Measurements from ENCODE around the gene DEDD.
A peak's percentile ranks its signal among the peaks of the same experiment; 100 is the strongest.
"Not testable (repeated sequence)": the region's sequence is repeated elsewhere in the genome, so short reads cannot be mapped to it uniquely, and the experiment has no call there.

Gene DEDD

GRCh38 chr1:161127649-161128048 lies 4.8 kb downstream of the DEDD start:
- no peak for TF ChIP-seq ZNF274 (IDR thresholded peaks at IDR 0.05; ENCODE audit: low read depth, low read length)

GRCh38 chr1:161122967-161123366 lies 9.5 kb downstream of the DEDD start:
- no peak for TF ChIP-seq ZNF274 (IDR thresholded peaks at IDR 0.05; ENCODE audit: low read depth, low read length)
- no peak overlapping the region for H3K4me3 ChIP-seq (ENCODE audit: low read length)

More at GRCh38 chr1:161127649-161128048, 4.8 kb downstream of the DEDD start:
- no peak overlapping the region for H3K4me3 ChIP-seq (ENCODE audit: low read length)

- no peak for TF ChIP-seq ZNF274 (IDR thresholded peaks at IDR 0.05; ENCODE audit: low read depth, low read length)
- no peak overlapping the region for H3K4me3 ChIP-seq (ENCODE audit: low read length)
These were observed 10.6 kb downstream of the DEDD start for GRCh38 chr1:161121834-161122233.

- H3K4me3 ChIP-seq (ENCODE audit: low read length) = no peak overlapping the region
- TF ChIP-seq ZNF274 (IDR thresholded peaks at IDR 0.05; ENCODE audit: low read depth, low read length) = no peak
These were observed 11.3 kb downstream of the DEDD start for GRCh38 chr1:161121042-161121650.

GRCh38 chr1:161119092-161119903 lies 13.2 kb downstream of the DEDD start:
- peak overlapping the region; percentile 91 for H3K4me3 ChIP-seq (ENCODE audit: low read length)
- TF ChIP-seq ZNF274 (IDR thresholded peaks at IDR 0.05; ENCODE audit: low read depth, low read length) = no peak

- TF ChIP-seq ZNF274 (IDR thresholded peaks at IDR 0.05; ENCODE audit: low read depth, low read length) = no peak
- H3K4me3 ChIP-seq (ENCODE audit: low read length) = peak within 1 kb of the TSS; percentile 91
These were observed 14.5 kb downstream of the DEDD start, which contains the start of the genes NIT1 and PFDN2 for GRCh38 chr1:161117759-161118581. Gene NIT1, plus strand, starts transcription at chr1:161118105. Its CDS starts 72 bp downstream, at chr1:161118177. Gene PFDN2, minus strand, starts transcription at chr1:161118037. Its CDS starts 11 bp downstream, at chr1:161118026.

- not testable (repeated sequence) for H3K4me3 ChIP-seq (ENCODE audit: low read length)
These were observed 16.5 kb downstream of the DEDD start for GRCh38 chr1:161115961-161116360.

- no peak for TF ChIP-seq ZNF274 (IDR thresholded peaks at IDR 0.05; ENCODE audit: low read depth, low read length)
- H3K4me3 ChIP-seq (ENCODE audit: low read length) = no peak overlapping the region
These were observed 17.2 kb downstream of the DEDD start for GRCh38 chr1:161115132-161115711.

GRCh38 chr1:161114556-161114955 lies 17.9 kb downstream of the DEDD start:
- no peak for TF ChIP-seq ZNF274 (IDR thresholded peaks at IDR 0.05; ENCODE audit: low read depth, low read length)

GRCh38 chr1:161113915-161114314 lies 18.6 kb downstream of the DEDD start:
- TF ChIP-seq ZNF274 (IDR thresholded peaks at IDR 0.05; ENCODE audit: low read depth, low read length) = no peak
- no peak overlapping the region for H3K4me3 ChIP-seq (ENCODE audit: low read length)

More at GRCh38 chr1:161114556-161114955, 17.9 kb downstream of the DEDD start:
- no peak overlapping the region for H3K4me3 ChIP-seq (ENCODE audit: low read length)

GRCh38 chr1:161111527-161111926 lies 20.9 kb downstream of the DEDD start:
- no peak for TF ChIP-seq ZNF274 (IDR thresholded peaks at IDR 0.05; ENCODE audit: low read depth, low read length)
- no peak overlapping the region for H3K4me3 ChIP-seq (ENCODE audit: low read length)

- H3K4me3 ChIP-seq (ENCODE audit: low read length) = no peak overlapping the region
- TF ChIP-seq ZNF274 (IDR thresholded peaks at IDR 0.05; ENCODE audit: low read depth, low read length) = no peak
These were observed 21.4 kb downstream of the DEDD start for GRCh38 chr1:161111117-161111516.

GRCh38 chr1:161106431-161106830 lies 26.0 kb downstream of the DEDD start:
- H3K4me3 ChIP-seq (ENCODE audit: low read length) = no peak overlapping the region
- no peak for TF ChIP-seq ZNF274 (IDR thresholded peaks at IDR 0.05; ENCODE audit: low read depth, low read length)

GRCh38 chr1:161100556-161100955 lies 31.9 kb downstream of the DEDD start:
- no peak overlapping the region for H3K4me3 ChIP-seq (ENCODE audit: low read length)
- TF ChIP-seq ZNF274 (IDR thresholded peaks at IDR 0.05; ENCODE audit: low read depth, low read length) = no peak
